ENCODE data around the gene MEIS1.

DNA sequence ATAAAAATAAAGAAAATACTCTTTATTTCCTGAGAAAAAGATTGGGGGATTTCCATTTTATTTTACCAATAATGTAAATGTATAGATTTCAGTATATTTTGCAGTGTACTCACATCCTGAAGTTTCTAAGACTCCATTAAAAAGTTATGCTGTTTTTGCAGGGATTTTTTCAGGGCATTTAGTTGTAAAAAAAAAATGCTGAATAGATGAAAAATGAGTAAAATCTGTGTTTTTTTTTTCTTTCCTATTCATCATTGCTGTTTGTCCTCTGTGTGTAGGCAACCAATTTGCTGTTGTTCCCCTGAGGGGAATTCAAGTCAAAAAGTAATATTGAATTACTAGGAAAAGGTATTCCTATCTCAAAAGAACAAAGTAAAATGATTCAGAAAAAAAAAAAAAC is 66.3 kb downstream of the MEIS1 start:
- no peak for TF ChIP-seq CTCF (IDR thresholded peaks at IDR 0.05)
- TF ChIP-seq POLR2A (IDR thresholded peaks at IDR 0.05), result no peak
